GM12892 (cell line): ENCODE measurements around the gene ADORA2A.
A peak's percentile ranks its signal among the peaks of the same experiment; 100 is the strongest.

Source experiments
- DNase-seq: peaks from one replicate; pipeline ENCODE4 v3.0.0; 2011; ENCODE audit not compliant: insufficient read length
- FAIRE-seq: peaks from 2 replicates; lab custom pipeline; 2011; peaks lifted over from hg19 to GRCh38; lab: Jason Lieb, UNC
- POLR2A ChIP-seq: IDR thresholded peaks from 2 replicates; pipeline ENCODE4 v1.6.1; 2011; ENCODE audit warnings: low read depth, low read length, control low read depth
- POLR2AphosphoS5 ChIP-seq: IDR thresholded peaks from 2 replicates; pipeline ENCODE4 v1.6.1; 2011; ENCODE audit warnings: low read depth, low read length, control low read depth
- TAF1 ChIP-seq: IDR thresholded peaks from 2 replicates; pipeline ENCODE4 v1.6.1; 2011; ENCODE audit warnings: low read depth, mild to moderate bottlenecking, control low read depth, low read length, borderline replicate concordance

ADORA2A gene

DNA sequence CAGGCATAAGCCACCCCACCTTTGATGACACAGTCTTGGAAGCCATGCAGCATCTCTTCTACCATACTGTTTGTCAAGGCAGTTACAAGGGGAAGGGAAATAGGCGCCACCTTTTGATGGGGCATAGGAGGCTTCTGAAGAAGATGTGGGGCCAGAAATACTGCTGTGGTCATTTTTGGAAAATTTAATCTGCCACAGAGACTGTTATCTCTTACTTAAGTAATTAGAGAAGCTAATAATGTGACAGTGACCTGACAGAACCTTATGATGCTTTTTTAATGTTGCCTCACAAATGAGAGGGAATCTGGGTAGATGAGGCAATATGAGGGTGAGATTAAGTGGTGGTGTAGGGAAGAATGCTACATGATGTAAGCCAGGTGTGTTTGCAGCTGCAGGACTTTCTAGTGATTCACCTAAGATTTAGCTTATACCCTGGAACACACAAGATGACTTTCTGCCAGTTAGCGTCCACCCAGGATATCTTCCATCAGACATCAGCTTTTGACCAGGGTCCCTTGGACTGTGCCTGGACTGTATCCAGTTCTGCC, 34.3 kb upstream of the ADORA2A start:
- FAIRE-seq, result no peak
- DNase-seq, result no peak
- TF ChIP-seq TAF1, result no peak
- no peak for TF ChIP-seq POLR2AphosphoS5
- TF ChIP-seq POLR2A, result no peak

DNA sequence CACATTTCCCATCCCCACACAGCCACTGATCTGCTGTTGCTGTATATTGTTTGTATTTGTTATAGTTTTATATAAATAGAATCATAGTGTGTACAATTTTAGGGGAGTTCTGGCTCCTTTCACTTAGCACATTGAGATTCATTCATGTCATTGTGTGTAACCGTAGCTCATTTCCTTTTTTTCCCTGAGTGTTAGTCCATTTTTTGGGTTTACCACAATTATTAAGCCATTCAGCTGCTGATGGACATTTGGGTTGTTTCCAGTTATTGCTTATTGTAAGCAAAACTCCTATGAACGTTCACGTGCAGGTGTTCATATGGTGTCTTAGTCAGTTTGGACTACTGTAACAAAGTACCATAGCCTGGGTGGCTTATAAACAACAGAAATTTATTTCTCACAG, 33.6 kb upstream of the ADORA2A start:
- no peak for FAIRE-seq
- no peak for TF ChIP-seq POLR2AphosphoS5
- no peak for TF ChIP-seq POLR2A
- TF ChIP-seq TAF1, result no peak
- DNase-seq, result no peak

DNA sequence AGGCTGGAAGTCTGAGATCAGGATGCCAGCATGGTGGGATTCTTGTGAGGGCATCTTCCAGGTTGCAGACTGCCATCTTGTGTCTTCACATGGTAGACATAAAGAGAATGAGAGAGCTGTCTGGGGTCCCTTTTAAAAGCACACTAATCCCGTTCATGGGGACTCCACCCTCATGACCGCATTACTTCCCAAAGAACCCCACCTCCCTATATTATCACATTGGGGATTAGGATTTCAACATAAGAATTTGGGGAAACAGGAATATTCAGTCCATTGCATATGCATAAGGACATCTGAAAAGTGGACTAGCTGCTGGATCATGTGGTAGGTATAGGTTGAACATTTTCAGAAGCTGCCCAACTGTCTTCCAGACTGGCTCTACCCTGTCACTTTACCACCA, 33.1 kb upstream of the ADORA2A start:
- TF ChIP-seq TAF1, result no peak
- no peak for TF ChIP-seq POLR2AphosphoS5
- no peak for TF ChIP-seq POLR2A
- FAIRE-seq (no peak), DNase-seq (no peak)

DNA sequence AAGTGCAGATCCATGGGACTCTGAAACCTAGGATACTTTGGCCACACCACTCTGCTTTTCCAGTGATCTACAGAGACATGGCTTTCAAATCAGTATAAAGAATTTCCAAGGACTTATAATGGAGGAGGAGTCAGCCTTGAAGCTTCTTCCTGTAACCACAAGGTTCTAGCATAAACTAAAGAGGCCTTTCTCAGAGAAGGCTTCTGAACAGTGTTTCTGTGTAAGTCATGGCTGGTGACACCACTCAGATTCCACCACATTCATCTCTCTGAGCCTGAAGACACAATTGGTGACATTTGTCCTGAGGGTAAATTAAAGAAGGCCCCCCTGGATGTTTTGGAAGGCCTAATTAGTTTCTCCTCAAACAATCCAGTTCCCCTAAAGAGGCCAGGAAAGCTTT, 29.0 kb upstream of the ADORA2A start:
- TF ChIP-seq POLR2AphosphoS5 (no peak), POLR2A (no peak), TAF1 (no peak)
- DNase-seq (no peak), FAIRE-seq (no peak)

DNA sequence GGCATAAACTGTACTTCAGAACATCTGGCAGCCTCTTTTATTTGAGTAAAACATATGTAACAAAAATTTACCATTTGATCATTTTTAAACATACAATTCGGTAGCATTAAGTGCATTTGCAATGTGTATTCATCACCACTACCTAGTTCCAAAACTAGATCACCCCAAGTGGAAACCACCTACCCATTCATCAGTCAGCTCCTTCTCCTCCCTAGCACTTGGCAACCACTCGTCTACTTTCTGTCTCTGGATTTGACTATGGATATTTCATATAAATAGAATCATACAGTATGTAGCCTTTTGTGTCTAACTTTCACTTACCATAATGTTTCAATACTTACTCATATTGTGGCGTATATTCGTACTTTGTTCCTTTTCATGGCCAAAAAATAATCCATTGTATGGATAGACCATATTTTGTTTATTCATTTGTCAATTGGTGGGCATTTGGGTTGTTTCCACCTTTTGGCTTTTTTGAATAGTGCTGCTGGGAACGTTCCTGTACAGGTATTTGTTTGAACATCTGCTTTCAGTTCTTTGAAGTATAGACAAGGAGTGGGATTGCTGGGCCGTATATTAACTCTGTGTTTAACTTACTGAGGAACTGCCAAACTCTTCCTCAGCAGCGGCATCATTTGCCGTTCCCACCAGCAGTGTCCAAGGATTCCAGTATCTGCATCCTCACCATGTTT, 27.2 kb upstream of the ADORA2A start:
- DNase-seq (no peak), FAIRE-seq (no peak)
- no peak for TF ChIP-seq POLR2A
- no peak for TF ChIP-seq TAF1
- TF ChIP-seq POLR2AphosphoS5, result no peak

DNA sequence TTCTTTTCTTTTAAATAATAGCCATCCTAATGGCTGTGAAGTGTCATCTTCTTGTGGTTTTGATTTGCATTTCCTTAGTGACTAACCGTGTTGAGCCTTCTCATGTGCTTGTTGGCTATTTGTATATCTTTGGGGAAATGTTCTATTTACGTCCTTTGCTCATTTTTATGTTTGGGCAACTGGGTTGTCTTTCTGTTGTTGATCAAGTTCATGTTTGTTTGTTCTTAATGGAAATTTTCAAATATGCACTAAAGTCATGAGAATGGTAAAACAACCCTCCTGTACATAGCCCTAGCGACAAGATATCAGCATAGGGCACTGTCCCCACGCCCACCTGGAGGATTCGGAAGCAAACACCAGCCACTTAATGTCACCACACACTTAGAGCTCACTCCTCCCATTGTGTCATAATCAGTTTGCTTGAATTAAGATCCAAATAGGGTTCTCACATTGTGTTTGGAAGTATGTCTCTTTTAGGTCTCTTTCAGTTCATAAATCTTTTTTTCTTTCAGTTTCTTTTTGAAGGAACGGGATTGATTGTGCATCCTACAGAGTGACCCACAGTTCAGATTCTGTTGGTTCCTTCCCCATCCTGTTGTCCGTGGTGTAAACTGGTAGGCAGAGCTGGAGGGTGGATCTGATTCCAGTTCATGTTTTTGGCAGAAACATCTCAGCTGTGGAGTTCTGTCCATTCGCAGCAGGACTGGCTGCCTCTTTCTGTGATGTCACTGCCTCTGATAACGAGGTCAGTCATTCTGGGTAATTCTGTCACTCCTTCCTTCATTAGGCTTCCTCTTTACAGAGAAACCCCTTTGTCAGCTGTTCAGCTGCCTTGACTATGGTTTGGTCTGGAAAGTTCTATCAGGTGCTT, 26.4 kb upstream of the ADORA2A start:
- 0 out of 2 replicates have a peak, but pooled peaks have one; percentile 28 for TF ChIP-seq POLR2AphosphoS5
- TF ChIP-seq POLR2A, result 0 out of 2 replicates have a peak, but pooled peaks have one; percentile 33
- TF ChIP-seq TAF1, result no peak
- no peak for DNase-seq
- peak; percentile 97 for FAIRE-seq

DNA sequence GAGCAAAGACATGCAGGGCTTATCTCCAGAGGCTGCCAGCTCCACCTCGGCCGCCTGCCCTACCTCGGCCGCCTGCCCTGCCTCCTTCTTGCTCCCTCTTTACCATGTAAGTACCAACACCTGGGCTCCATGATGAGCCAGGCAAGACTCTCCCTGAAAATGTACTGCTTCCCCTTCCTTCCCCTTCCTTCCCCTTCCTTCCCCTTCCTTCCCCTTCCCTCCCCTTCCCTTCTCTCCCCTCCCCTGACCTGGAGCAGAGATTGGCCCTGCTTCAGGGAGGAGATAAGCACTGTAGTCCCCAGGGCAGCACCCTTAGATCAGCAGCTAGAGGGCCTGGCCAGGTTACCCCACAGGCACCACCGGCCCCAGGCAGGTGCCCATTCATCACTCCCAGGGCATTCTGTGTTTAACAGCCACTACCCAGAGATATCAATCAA, 25.4 kb upstream of the ADORA2A start:
- no peak for TF ChIP-seq POLR2AphosphoS5
- no peak for TF ChIP-seq TAF1
- TF ChIP-seq POLR2A, result no peak
- no peak for DNase-seq
- no peak for FAIRE-seq

DNA sequence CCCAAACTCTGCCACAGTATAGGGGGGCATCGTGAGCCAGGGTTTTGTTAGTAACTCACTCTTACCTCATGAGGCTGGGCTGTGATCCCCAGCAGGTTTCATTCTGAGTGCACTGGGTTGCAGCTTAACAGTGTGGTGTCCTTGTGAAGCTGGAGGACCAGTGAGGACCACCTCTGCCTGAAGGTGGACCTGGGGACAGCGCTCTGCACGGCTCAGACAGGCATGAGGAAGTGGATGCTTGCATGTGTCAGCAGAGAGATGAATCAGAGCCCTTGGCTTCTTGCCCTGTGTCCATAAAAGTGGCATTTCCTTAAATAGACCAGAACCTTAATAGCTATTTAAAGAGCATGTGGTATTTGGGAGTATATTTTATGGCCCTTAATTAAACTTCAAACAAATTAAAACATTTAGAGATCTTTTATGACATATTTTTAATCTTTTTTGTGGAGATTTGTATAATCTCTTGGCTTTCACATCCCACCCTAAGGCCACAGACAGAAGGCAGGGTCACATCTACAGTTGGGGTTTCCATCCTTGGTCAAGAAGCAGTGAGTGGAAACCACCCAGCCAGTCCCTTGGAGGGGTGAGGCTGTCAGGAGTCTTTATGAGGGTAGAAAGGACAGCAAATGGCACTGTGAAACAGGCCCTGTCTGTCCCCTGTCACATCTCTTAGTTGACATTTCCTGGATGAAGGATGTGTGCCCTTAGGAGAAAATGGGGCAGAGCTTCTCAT, 24.8 kb upstream of the ADORA2A start:
- DNase-seq, result no peak
- peak; percentile 98 for FAIRE-seq

DNA sequence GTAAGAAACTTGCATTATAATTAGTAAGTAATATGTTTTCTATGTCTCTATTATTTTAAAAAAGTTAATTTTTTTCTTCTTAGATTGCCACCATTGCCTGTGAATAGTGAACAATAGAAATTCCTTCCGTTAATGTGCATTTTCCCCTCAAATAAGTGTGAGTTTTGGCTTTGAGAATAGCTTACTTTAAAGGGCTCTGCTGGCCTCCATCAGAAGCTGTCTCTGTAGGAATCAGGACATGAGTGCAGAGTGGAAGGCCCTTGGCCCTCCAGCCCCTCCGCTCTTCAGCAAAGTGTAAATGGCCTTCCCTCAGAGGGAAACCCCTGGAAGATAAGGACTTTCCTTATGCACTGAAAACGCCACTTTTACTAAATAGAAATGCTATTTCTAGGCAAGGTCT, 24.1 kb upstream of the ADORA2A start:
- DNase-seq (no peak), FAIRE-seq (no peak)
- no peak for TF ChIP-seq POLR2A
- no peak for TF ChIP-seq TAF1
- TF ChIP-seq POLR2AphosphoS5, result no peak

More for the DNA sequence above, 24.8 kb upstream of the ADORA2A start:
- no peak for TF ChIP-seq TAF1
- TF ChIP-seq POLR2A, result 0 out of 2 replicates have a peak, but pooled peaks have one; percentile 28
- TF ChIP-seq POLR2AphosphoS5, result peak; percentile 41; the same call in 1 of the 2 replicates

DNA sequence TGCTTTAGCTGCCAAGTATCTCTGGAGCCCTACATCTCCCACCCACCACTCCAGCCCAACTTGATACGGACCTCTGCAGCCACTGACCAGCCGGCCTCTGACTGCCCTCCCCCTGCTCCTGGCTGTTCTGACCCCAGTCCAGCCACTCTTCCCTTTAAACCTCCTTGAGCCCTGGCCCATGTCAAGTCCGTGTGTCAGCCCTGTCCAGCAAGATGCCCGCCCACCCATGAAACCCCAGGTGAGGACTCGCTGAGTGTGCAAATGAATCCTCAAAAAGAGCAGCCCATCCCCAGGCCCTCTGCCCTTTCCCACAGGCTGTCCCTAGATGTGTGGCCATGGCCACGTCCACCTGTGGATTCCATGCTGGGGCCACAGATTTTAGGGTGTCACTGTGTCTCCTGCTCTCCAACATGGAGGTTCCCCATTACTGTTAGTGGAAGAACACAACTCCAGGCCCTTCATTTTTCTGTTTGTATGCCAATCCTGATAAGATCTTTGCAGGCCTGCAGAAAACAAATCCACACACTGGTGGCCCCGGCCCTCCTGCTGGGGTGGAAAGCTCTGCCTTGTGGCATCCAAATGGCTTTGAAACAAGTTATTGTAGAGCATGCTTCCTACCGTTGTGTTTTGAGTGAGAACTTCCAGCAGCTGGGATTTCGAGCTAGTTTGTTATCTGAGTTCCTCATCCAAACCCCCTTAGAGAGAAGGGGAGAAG, 22.7 kb upstream of the ADORA2A start:
- TF ChIP-seq POLR2A (no peak), POLR2AphosphoS5 (no peak), TAF1 (no peak)
- FAIRE-seq, result no peak
- DNase-seq, result no peak
